Fibroblast of skin of right quadriceps (primary cell): ENCODE measurements around the gene THNSL1.
A peak's percentile ranks its signal among the peaks of the same experiment; 100 is the strongest.
"Not testable (repeated sequence)": the region's sequence is repeated elsewhere in the genome, so short reads cannot be mapped to it uniquely, and the experiment has no call there.

Experiments
- DNase-seq: peaks from one replicate; pipeline ENCODE4 v3.0.0-alpha.2; 2013

THNSL1 gene

GRCh38 chr10:25011591-25011990 is 4.8 kb upstream of the THNSL1 start:
- DNase-seq, result not testable (repeated sequence)

GRCh38 chr10:25014579-25014978 is 1.8 kb upstream of the THNSL1 start:
- no peak for DNase-seq

GRCh38 chr10:25015828-25016375 is 510 bp upstream of the THNSL1 start, which contains the start of gene ENKUR:
ENKUR (minus strand) TSS chr10:25016158; CDS start chr10:25015936, 222 bp downstream.
- DNase-seq, result peak; percentile 91

GRCh38 chr10:25017154-25017590 is 760 bp downstream of the THNSL1 start:
- no peak for DNase-seq

GRCh38 chr10:25017661-25018060 is 1.2 kb downstream of the THNSL1 start:
- no peak for DNase-seq

GRCh38 chr10:25018703-25019102 is 2.3 kb downstream of the THNSL1 start:
- DNase-seq, result no peak

- no peak for DNase-seq
Measured at GRCh38 chr10:25023278-25023677, 6.9 kb downstream of the THNSL1 start.

- DNase-seq, result no peak
Measured at GRCh38 chr10:25024528-25024927, 8.1 kb downstream of the THNSL1 start.

- peak; percentile 41 for DNase-seq
Measured at GRCh38 chr10:25026463-25026862, 10.1 kb downstream of the THNSL1 start.

- no peak for DNase-seq
Measured at GRCh38 chr10:25028711-25029110, 12.3 kb downstream of the THNSL1 start.

- no peak for DNase-seq
Measured at GRCh38 chr10:25029519-25029918, 13.1 kb downstream of the THNSL1 start.

GRCh38 chr10:25036381-25036780 is 20.0 kb downstream of the THNSL1 start:
- DNase-seq, result no peak

- no peak for DNase-seq
Measured at GRCh38 chr10:25038325-25038724, 21.9 kb downstream of the THNSL1 start.

- no peak for DNase-seq
Measured at GRCh38 chr10:25039531-25039930, 23.1 kb downstream of the THNSL1 start.

- no peak for DNase-seq
Measured at GRCh38 chr10:25046641-25047040, 30.2 kb downstream of the THNSL1 start.

- no peak for DNase-seq
Measured at GRCh38 chr10:25047088-25047487, 30.7 kb downstream of the THNSL1 start.

- DNase-seq, result peak; percentile 73
Measured at GRCh38 chr10:25047591-25048301, 31.3 kb downstream of the THNSL1 start.

GRCh38 chr10:25048450-25048849 is 32.0 kb downstream of the THNSL1 start:
- no peak for DNase-seq

GRCh38 chr10:25049966-25050365 is 33.6 kb downstream of the THNSL1 start:
- DNase-seq, result no peak

GRCh38 chr10:25050402-25050801 is 34.0 kb downstream of the THNSL1 start:
- no peak for DNase-seq

GRCh38 chr10:25052012-25052411 is 35.6 kb downstream of the THNSL1 start:
- DNase-seq, result no peak

- no peak for DNase-seq
Measured at GRCh38 chr10:25056726-25057125, 40.3 kb downstream of the THNSL1 start.

GRCh38 chr10:25057886-25058285 is 41.5 kb downstream of the THNSL1 start:
- DNase-seq, result no peak

- DNase-seq, result peak; percentile 82
Measured at GRCh38 chr10:25059990-25060389, 43.6 kb downstream of the THNSL1 start.

- no peak for DNase-seq
Measured at GRCh38 chr10:25061125-25061524, 44.7 kb downstream of the THNSL1 start.
